GM19328 (cell line): Measurements from ENCODE around the gene SAMD3.
"Not testable (repeated sequence)": the region's sequence is repeated elsewhere in the genome, so short reads cannot be mapped to it uniquely, and the experiment has no call there.

Experiments
- ATAC-seq: cut with Tn5 transposase; IDR thresholded peaks from one replicate; pipeline ENCODE4 v1.9.1; 2021; ENCODE audit warnings: mild to moderate bottlenecking, moderate library complexity; ENCODE audit not compliant: unreplicated experiment

SAMD3 gene

GRCh38 chr6:130222775-130223174 is at the start of gene SAMD3:
Gene SAMD3 (minus strand): TSS chr6:130222951. CDS start chr6:130215273, 7,678 bp downstream.
- ATAC-seq: no peak

DNA sequence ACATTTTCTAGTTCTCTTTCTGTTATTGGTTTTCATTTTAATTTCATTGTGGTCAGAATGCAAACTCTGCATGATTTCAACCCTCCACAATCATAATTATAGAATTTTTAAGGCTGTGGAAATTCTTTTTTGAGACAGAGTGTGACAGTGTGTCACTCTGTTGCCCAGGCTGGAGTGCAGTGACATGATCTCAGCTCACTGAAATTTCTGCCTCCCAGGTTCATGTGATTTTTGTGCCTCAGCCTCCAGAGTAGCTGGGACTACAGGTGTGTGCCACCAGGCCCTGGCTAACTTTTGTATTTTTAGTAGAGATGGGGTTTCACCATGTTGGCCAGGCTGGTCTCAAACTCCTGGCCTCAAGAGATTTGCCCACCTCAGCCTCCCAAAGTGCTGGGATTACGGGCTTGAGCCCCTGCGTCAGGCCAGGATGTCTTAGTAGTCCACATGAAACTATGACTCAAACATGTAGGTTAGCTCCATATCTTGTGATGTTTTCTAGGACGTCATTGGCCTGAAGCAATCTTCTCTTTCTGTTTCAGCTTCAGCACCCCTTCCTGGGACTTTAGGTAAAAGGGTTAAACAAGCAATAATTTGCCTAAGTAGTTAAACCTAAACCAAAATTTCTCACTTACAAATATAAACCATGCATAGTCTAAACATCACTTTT is 47.4 kb upstream of the SAMD3 start:
- ATAC-seq: no peak

GRCh38 chr6:130265553-130265952 is 42.8 kb upstream of the SAMD3 start:
- not testable (repeated sequence) for ATAC-seq

GRCh38 chr6:130262008-130262407 is 39.3 kb upstream of the SAMD3 start:
- no peak for ATAC-seq

DNA sequence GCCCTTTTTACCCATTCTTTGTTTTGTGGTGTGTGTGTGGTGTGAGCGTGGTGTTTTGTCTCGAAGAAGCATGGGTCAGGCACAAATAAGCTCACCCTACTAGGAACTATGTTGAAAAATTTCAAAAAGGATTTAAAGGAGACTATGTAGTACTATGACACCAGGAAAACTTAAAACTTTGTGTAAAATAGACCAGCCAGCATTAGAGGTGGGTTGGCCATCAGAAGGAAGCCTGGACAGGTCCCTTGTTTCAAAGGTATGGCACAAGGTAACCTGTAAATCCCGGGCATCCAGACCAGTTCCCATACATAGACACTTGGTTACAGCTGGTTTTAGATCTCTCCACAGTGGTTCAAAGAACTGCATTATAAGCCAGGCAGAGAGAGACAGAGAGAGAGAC is 38.8 kb upstream of the SAMD3 start:
- ATAC-seq: not testable (repeated sequence)

GRCh38 chr6:130260614-130261241 is 38.0 kb upstream of the SAMD3 start:
- not testable (repeated sequence) for ATAC-seq

- ATAC-seq: peak; percentile 57
Measured at GRCh38 chr6:130260050-130260462, 37.3 kb upstream of the SAMD3 start.

GRCh38 chr6:130259557-130259956 is 36.8 kb upstream of the SAMD3 start:
- ATAC-seq: peak; percentile 18

GRCh38 chr6:130259140-130259539 is 36.4 kb upstream of the SAMD3 start:
- ATAC-seq: no peak

DNA sequence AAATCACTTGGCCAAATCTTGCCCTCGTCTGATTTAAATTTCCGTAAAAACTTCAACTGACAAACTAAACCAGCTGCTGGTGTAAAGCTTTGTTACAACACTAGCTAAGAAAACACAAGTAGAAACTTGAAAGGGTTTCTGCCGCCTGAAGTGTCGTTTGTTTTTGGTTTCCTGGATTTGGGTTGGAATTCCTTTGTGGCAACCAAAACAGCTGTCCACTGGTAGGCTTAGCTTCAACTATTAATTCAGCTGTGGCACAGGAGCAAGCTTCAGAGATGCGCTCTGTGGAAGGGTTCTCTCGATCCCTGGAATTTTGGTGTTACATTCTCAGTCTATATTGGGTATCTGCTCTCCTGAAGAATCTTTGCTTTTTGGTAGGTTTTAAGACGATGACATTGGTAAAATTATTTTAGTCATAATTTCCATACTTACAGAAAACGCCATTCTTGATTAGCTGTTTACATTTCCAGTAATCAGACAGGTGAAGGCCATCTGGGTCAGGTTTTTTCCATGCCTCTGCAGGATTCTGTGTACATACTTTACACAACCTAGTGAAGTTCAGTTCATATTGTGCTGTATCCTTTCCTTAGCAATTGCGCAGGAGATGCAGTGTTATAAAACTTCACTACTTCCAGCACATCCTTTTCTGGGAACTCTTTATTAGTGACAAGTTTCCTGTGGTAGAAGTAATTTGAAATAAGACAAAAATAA is 29.9 kb upstream of the SAMD3 start:
- no peak for ATAC-seq

GRCh38 chr6:130245267-130245666 is 22.5 kb upstream of the SAMD3 start:
- no peak for ATAC-seq

DNA sequence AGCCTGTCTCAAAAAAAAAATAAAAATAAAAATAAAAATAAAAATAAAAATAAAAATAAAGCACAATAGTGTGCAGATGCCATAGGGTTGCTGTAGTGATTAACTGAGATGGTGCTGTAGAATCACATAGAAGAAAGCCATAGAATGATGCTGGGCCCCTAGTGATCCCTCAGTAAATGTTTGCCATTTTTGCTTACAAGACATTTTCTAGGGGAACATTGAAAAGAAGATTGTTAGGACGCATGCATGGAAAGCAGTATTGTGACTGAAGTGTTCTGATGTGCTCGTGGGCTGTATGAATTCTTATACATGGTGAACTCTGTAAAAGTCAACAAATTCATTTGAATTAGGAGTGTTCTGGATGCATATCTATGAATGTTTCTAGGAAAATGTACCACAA is 22.0 kb upstream of the SAMD3 start:
- ATAC-seq: no peak

DNA sequence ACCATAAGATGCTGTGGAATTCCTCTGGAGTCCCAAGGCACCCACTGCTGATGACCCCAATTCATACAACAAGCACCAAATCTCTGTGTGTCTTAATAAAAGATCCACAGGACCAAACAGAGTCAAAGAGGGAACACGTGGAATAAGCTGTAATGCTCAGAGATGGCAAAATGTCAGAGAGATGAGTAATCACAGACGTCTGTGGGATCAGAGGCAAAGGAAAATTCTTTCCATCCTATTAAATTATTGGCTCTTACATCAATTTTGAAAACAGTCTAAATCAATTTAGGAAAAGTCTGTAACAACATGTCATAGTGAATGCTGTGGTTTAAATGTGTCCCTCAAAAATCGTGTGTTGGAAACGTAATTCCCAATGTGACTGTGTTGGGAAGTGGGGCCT is 17.5 kb upstream of the SAMD3 start:
- no peak for ATAC-seq

GRCh38 chr6:130239755-130240154 is 17.0 kb upstream of the SAMD3 start:
- no peak for ATAC-seq

DNA sequence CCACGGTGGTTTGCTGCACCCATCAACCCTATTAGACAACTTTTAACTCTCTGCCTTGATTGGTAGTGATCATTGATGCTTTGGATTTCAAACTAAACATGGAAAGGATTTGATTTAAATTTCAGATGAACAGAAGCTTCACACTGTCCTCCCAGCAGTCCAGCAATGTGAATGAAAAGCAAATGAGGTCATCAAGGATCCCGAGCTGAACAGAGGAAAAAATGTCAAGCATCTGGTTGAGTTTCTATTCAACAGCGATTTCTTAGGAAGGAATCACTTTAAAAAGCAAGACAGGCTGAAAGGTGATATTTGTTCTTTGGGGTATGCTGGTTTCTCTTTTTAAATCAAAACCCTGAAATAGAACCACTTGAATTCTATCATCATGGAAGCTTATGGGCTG is 10.6 kb upstream of the SAMD3 start:
- ATAC-seq: no peak

- not testable (repeated sequence) for ATAC-seq
Measured at GRCh38 chr6:130230531-130230930, 7.8 kb upstream of the SAMD3 start.

DNA sequence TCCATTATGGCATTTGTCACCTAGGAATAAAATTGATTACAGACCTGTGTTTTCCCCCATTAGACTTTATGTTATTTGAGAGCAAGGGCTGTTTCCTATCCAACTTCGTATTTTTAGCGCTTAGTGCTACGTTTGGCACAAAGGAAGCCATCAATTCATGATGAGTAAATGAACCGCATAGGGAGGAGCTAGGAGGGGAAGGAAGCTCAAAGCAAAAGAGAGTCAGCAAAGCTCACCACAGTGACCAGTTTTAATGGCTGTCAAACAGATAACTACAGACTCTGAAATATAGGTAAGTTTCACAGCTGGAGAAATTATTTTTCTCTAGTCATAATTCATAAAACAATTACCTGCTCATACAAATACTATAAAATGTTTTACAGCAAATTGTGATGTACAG is 6.9 kb upstream of the SAMD3 start:
- ATAC-seq: no peak

DNA sequence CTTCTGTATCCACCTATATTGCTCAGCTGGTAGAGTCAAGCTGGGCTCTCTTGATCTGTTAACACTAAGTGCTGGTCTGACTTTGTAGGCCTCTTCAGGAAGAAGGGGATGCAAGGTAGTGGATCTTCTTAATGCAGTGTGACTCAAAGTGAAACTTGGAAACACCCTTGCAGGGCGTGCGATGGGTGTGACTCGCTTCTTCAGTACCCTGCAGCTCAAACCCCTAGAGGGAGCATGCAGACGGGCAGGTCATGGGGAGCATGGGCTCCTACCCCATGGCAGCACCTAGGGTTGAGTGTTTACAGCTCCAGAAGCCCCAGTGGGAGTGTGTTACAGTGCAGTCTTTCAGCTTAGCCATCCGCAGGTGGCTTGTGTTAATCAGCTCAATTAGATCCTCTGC is 757 bp upstream of the SAMD3 start:
- peak; percentile 98 for ATAC-seq

DNA sequence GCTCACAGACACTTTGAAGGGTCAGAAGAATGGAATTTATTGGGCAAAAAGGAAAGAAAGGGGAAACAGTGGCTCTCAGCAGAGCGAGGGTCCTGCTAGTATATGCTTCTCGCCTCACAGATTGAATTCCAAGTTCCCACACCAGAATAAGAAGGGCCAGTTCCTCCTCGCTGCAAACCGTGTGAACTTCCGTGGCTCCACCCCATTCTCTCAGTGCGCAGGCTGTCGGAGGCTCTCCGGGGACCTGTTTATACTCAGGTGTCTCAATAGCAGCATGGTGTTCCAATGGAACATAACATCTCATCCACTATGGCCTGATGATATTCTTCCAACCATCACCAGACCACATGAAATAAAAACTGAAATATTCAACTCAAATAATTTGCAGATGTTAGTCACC is 4.6 kb downstream of the SAMD3 start:
- no peak for ATAC-seq

GRCh38 chr6:130216620-130217019 is 6.1 kb downstream of the SAMD3 start:
- ATAC-seq: no peak

- no peak for ATAC-seq
Measured at GRCh38 chr6:130215526-130215925, 7.2 kb downstream of the SAMD3 start.

DNA sequence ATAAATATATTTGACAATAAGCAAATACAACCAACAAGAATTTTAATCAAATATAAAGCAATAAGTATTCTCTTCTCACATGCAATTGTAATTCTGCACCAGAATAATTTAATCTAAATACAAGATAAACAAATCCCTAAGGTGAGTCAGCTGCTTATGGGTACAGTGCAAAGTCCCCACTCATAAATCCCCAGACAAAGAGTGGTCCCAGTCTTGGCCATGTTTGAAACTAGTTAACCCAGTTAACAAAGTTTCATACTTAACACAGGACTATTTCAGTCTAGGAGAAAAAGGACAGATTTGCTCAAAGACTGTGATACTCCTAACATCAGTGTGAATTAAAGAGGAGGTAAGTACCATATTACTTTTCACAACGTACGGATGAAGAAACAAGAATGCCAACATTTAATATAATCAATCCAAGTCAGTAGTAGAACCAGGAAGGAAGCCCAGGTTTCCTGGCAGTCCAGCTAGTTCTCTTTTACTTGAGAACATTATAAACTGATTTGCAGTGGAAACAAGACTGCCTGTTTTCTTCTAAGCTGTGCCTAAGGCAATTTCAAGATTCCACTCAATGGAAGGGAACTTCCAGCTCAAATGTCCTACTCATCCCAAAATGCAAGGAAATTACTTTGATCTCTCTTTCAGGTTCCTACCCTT is 10.4 kb downstream of the SAMD3 start:
- ATAC-seq: no peak
